HT1080 (cell line): ENCODE measurements around the gene CREB5. TPM values are rescaled to one million over a fixed set of nuclear protein-coding genes. Genes with fewer than 3 reads are reported as not detected.

ENCODE experiments used
- DNase-seq: peaks from one replicate; pipeline ENCODE4 v3.0.0-alpha.2; 2015; ENCODE audit warnings: low read depth
- total RNA-seq: library from RNA; depleted of rRNA; stranded (reverse); fragments of >200 nt; shearing (Covaris generic); gene quantifications from 2 replicates; pipeline ENCODE4 v1.2.3, GENCODE V29; 2014

Gene CREB5
- total RNA-seq, 1 experiment from 2014 or later = 9.3 TPM

GRCh38 chr7:28739128-28739527 is 326.8 kb downstream of the CREB5 start:
- no peak for DNase-seq

- no peak for DNase-seq
Observed at GRCh38 chr7:28739826-28740225, 327.5 kb downstream of the CREB5 start.

DNA sequence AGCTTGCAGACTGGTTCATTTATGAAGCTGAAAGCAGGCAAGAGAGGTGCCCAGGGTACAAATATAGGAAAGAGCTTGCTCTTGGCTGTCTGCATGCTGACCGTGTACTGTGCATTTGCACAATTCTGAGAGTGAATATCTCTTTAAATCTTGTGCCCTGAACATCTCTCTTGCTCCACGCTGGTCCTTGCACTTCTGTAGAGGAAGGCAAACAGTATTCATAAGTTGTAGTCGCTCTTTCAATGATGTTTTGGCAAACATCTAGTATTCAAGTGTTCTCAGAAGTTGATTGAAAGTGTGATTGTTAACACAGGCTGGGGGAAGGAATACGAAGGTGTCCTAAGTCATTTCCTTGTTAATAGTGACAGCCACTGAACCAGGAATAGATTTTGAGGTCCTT is 332.6 kb downstream of the CREB5 start:
- DNase-seq = no peak

DNA sequence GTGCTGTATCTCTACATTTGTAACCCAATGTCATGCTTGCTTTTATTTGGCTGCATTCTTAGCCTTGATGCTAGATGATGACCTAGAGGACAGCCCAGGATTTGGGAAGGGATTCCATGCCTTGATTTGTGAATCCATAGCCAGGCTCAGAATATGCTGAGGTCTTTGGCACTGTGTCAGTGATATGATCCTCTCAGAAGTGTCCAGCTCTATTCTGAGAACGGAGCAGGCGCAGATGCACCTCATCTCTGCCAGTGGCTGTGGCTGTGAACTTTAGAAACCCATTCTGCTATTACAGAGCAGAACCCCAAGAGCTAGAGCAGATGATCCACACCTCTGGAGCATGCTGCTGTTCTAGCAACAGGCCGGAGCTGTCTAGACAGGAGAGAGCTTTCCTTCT is 333.0 kb downstream of the CREB5 start:
- no peak for DNase-seq

- no peak for DNase-seq
Observed at GRCh38 chr7:28747404-28747803, 335.1 kb downstream of the CREB5 start.

DNA sequence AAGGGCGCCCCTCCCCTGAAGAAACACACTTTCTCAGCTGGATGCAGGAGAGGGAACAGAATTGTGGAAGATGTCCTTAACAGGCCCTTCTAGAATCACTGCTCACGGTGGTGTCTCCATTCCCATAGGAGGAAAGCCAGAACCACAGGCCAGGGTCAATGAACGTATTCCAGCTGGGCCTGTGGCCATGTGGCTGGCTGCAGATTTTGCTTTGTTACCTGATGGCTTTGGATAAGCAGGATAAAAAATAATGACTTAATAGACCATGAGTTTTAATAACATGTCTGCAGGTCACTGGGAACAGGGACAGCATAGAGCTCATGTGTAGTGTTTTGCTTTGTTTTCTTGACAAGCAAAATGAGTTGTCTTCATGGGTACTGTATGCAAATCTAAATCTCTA is 335.5 kb downstream of the CREB5 start:
- DNase-seq = no peak

- DNase-seq = no peak
Observed at GRCh38 chr7:28748346-28748745, 336.0 kb downstream of the CREB5 start.

- DNase-seq = peak; percentile 90
Observed at GRCh38 chr7:28748933-28749584, 336.7 kb downstream of the CREB5 start.

GRCh38 chr7:28749638-28750037 is 337.3 kb downstream of the CREB5 start:
- DNase-seq = no peak

DNA sequence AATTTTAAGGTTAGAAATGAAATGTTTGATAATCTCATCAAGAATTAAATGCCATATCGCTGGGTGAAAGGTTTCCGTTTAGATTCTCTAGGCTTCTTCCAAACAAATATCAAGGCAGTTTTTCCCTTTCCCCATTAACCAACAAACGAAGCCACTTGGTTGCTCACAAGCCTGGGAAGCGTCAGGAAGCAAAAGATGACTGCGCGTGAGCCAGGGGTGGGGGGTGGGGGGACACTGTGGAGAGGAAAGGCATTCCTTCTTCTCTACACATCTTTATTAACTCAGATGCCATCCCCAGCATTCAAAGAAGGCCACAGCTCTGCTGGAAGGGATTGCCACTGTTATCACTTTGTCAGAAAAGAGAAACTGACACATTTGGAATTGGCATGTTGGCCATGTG is 338.7 kb downstream of the CREB5 start:
- peak; percentile 17 for DNase-seq

GRCh38 chr7:28753613-28754012 is 341.3 kb downstream of the CREB5 start:
- DNase-seq = no peak

GRCh38 chr7:28754027-28754426 is 341.7 kb downstream of the CREB5 start:
- peak; percentile 82 for DNase-seq

DNA sequence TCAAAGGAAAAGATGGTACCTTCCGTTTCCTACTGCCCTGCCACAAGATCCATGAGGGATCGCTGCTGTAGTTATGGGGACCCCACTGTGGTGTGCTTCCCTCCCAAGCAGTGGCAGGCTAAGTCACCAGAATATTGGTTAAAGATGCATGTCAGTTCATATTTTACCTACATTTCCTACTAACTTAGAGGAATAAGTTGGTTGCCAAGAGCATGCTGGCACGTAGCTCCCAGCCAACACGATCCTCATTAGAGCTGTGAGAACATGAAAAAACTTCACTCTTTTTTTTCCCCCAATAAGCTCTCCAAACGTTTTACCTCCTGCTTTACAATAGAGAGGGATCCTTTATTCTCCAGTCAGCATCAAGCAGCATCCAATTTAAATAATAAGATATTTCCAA is 342.1 kb downstream of the CREB5 start:
- DNase-seq = no peak

- DNase-seq = peak; percentile 85
Observed at GRCh38 chr7:28755255-28755654, 342.9 kb downstream of the CREB5 start.

- no peak for DNase-seq
Observed at GRCh38 chr7:28758186-28758585, 345.9 kb downstream of the CREB5 start.

DNA sequence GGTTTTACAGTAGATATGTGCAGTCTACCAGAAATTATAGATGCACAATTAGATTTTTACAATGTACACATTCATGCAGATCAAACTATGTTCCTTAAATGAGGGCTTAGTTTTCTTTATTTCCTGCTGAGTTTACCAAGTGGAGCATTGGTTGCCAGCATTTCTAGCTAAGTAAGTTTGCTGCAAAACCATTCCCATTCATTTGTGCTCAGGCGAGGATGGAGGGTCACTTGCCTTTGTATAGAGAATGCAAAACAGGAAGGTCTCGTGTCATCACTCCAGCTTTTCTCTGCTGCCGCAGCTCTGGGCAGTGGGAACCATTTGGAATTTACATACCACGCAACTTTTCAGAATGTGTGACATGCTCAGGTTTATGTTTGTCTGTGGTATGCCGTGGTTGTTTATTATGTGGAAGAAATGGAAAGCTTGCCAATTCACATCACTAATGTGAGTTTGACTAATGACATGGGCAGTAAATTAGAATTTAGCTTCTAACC is 347.2 kb downstream of the CREB5 start:
- DNase-seq = no peak

DNA sequence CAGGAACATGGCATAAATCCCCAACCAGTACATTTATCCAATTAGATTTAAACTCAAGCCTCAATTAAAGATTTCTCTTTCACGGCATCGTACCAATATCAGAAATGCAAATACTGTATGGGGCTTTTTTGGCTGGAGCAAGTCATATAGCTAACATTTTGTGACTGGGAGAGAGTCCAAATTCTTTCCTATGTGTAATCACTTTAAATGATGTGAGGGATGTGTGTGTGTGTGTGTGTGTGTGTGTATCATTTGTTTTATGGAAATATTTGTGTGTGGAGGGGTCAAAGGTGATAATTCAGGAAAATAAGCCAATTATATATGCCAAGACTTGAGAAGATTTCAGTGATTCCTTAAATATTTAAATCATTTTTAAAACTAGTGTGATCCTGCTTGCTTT is 349.2 kb downstream of the CREB5 start:
- no peak for DNase-seq

DNA sequence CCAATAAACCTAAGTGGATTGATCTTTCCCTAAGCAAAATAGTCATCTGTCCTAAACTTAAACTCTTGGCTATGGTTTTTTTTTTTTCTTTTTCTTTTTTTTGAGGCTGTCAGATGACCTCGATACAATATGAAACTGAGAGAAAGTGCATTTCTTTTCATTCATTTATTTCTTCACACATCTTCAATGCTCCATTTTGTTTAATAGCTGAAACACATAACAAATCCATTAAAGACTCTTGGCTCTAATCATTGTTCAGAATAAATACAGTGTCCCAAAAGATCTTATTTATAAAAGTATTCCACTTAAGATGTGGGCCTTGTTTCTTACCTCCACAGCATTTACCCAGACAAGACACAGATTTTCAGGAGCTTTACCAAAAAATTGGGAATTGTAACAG is 350.3 kb downstream of the CREB5 start:
- DNase-seq = no peak

- no peak for DNase-seq
Observed at GRCh38 chr7:28766359-28766758, 354.0 kb downstream of the CREB5 start.

DNA sequence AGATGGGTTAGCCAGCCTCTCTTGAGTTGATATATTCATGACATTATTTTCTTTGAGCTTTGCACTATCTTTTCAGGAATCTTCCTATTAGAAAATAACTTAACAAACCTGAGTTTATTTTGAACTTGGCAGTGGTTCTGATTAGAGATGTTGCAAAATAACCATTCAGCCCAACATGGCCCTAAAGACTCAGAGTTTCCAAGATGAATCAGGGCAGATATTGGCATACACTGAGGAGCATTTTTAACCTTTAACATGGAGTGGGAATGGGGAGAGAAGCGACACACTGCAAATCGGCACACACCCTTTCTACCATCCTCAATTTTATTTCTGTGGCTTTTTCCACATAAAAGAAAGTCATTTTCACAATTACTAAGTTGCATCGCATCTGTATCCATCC is 355.0 kb downstream of the CREB5 start:
- no peak for DNase-seq

GRCh38 chr7:28768577-28769147 is 356.3 kb downstream of the CREB5 start:
- DNase-seq = peak; percentile 76

DNA sequence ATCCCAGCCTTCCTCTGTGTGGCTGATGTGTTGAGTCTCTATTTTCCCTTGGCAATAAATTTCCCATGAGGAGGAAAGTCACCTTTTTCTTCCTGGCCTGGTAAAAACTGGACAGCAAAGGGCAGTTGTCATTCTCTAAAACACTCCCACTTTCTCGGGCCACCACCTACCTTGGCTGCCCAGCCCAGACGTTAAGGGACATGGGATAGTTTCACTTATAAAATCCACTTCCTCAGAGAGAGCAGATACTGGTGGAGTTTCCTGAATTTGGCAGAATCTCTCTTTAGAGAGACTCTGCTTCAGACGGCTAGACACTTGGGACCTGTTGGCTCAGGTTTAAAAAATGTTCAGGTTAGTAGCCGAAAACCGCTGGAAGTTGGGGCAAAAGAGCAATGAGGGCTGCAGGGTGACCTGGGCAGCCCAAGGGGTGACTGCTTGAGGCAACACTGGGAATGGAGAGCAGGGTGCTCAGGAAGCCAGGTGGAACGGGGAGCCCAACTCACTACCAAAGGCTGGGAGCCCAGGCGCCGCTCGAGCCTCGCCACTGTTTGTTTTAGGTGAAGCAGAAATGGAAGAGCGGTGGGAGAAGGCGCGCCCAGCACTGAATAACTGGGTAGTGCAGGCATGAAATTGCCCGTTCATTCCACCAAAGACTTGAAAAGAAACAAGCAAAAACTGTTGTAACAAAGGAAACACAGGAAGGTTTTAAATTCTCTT is 359.7 kb downstream of the CREB5 start:
- DNase-seq = no peak
